GM21390 (cell line): ENCODE measurements around the gene PDGFD.
"Not testable (repeated sequence)": the region's sequence is repeated elsewhere in the genome, so short reads cannot be mapped to it uniquely, and the experiment has no call there.

Source experiments
- ATAC-seq: cut with Tn5 transposase; IDR thresholded peaks from one replicate; pipeline ENCODE4 v1.9.1; 2021; ENCODE audit not compliant: unreplicated experiment

The PDGFD gene

GRCh38 chr11:104057908-104058307 lies 106.0 kb downstream of the PDGFD start:
- ATAC-seq = no peak

GRCh38 chr11:104055596-104055995 lies 108.4 kb downstream of the PDGFD start:
- ATAC-seq = no peak

GRCh38 chr11:104054911-104055529 lies 108.9 kb downstream of the PDGFD start:
- ATAC-seq = no peak

- ATAC-seq = no peak
Measured at GRCh38 chr11:104053743-104054478, 110.0 kb downstream of the PDGFD start.

- no peak for ATAC-seq
Measured at GRCh38 chr11:104051778-104052177, 112.2 kb downstream of the PDGFD start.

- ATAC-seq = no peak
Measured at GRCh38 chr11:104049116-104049515, 114.8 kb downstream of the PDGFD start.

- ATAC-seq = not testable (repeated sequence)
Measured at GRCh38 chr11:104046858-104047257, 117.1 kb downstream of the PDGFD start.

GRCh38 chr11:104046331-104046730 lies 117.6 kb downstream of the PDGFD start:
- ATAC-seq = no peak

GRCh38 chr11:104043678-104044239 lies 120.2 kb downstream of the PDGFD start:
- ATAC-seq = no peak

- no peak for ATAC-seq
Measured at GRCh38 chr11:104043142-104043541, 120.8 kb downstream of the PDGFD start.

- ATAC-seq = no peak
Measured at GRCh38 chr11:104041792-104042191, 122.2 kb downstream of the PDGFD start.

GRCh38 chr11:104036995-104037394 lies 127.0 kb downstream of the PDGFD start:
- ATAC-seq = no peak

- no peak for ATAC-seq
Measured at GRCh38 chr11:104036588-104036987, 127.4 kb downstream of the PDGFD start, which contains the start of gene DDI1. TSS of gene DDI1 (plus strand) at chr11:104036640. CDS start at chr11:104036823, 183 bp downstream.

- ATAC-seq = no peak
Measured at GRCh38 chr11:104033561-104033960, 130.4 kb downstream of the PDGFD start.

GRCh38 chr11:104033134-104033533 lies 130.8 kb downstream of the PDGFD start:
- no peak for ATAC-seq

GRCh38 chr11:104028476-104029263 lies 135.3 kb downstream of the PDGFD start:
- no peak for ATAC-seq

GRCh38 chr11:104024572-104024971 lies 139.4 kb downstream of the PDGFD start:
- no peak for ATAC-seq

- peak; percentile 95 for ATAC-seq
Measured at GRCh38 chr11:104015649-104016415, 148.1 kb downstream of the PDGFD start.

- no peak for ATAC-seq
Measured at GRCh38 chr11:104011044-104011443, 152.9 kb downstream of the PDGFD start.

- ATAC-seq = no peak
Measured at GRCh38 chr11:104009744-104010143, 154.2 kb downstream of the PDGFD start.
